ENCODE measurements around the gene OR5M8.

OR5M8 gene

DNA sequence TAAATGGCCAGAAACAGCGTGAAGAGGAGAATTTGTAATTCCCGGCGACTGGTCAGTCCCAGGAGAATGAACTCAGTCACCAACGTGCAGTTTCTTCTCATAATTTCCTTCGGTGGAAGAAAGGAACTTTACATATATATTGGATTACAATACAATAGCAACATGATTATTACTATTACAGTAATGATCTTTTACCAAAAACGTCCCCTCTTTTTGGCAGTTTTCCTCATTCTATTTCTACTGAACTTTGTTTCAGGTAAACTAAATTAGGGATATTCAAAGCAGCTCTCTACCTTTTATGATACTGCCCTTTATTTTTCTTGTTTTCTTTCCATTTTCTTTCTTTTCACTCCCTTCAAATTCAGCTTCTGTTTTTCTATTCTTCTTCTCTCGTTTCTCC is at the start of gene OR5M8:
Gene OR5M8 (minus strand): TSS at position 101 of the 400 bp plus-strand sequence. CDS start 0 bp downstream, at position 101.
- DNase-seq, result no peak

GRCh38 chr11:56533054-56533740 is 42.0 kb upstream of the OR5M8 start:
- no peak for DNase-seq

DNA sequence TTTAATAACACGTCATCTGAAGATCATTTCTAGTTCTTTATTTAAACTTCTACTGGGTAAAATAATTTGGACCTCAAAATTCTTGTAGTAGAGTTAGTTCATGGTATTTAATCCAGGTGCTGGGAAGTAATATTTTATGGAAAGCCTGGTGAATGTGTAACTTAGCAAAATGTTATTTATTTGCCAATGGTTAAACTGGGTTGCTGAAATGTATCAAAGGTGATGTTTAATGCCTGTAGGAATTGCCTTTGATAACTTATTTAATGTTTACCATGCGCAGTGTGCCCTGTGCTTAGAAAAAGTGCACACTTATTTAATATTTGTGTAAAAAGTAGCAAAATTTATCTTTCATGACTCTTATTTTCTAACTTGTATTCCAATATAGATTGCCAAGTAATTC is 40.7 kb upstream of the OR5M8 start:
- DNase-seq, result no peak

- DNase-seq, result no peak
Measured at GRCh38 chr11:56522008-56522407, 30.8 kb upstream of the OR5M8 start.

DNA sequence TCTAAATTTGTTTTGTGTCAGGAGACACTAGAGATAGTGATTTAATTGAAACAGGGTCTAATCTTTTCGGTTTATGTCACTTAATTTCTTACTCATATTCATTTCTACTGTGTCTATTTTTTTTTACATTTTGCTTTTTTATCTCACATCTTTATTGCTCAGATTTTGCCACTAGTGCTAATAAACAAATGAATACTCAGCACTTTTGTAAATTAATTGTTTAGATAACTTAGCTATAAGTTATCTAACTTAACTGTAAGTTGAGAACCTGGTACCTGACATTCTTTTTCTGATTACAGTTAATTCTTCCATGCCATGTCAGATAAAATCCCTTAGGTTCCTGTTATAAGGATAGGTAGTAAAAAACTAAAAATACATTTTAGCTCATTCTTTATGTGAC is 22.1 kb upstream of the OR5M8 start:
- no peak for DNase-seq

DNA sequence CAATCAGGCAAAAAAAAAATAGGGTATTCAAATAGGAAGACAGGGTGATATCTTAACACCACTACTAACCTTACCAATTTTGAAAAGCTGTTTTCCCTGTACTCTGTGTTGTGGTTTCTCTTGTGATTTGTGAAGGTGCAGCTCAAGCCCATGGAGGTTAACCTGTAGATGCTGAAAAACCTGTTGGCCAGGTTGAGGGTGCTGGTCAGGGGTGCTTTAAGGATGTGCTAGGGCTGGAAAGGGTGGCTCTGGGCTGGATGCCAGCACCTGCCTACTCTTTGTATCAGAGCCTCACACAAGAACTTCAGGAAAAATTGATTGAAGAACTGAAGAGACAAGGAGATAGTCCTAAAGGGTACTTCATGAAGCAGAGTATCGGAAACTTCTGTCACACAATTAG is 18.3 kb upstream of the OR5M8 start:
- DNase-seq, result no peak

- DNase-seq, result no peak
Measured at GRCh38 chr11:56497010-56497409, 5.8 kb upstream of the OR5M8 start.

DNA sequence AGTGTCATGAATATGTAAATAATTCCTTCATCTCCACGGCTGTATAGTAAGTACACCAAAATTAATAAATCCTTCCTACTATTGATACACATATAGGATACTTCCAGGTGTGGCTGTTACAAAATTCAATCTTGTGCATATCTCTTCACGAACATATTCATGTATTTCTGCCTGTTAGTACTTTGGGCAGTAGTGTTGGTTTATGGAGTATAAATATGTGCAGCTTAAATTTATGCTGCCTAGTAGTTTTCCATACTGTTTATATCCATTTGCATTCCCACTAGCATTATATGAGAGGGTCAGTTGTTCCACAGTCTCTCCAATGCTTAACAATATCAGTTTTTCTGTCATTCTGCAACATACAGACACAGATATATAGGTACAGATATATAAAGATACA is 3.9 kb upstream of the OR5M8 start:
- DNase-seq, result no peak

DNA sequence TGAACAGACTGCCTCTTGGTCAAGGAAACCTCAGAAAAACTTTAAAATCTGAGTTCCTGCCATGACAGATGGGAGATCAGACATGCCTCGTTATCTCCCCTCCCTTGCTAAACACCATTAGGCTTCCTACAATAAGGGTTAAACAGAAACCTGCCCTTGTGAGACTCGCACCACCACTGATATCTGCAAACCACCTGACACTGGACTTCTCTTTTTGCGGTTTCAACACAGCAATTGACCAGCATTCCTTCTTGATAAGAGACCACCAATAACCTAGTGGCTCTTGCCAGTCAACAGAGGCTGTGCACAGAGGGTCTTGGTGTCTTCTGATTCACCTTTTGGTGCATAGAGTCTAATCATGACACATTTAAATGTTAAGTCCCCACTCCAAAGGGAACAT is 4.4 kb downstream of the OR5M8 start:
- DNase-seq, result no peak

- no peak for DNase-seq
Measured at GRCh38 chr11:56474729-56475235, 16.4 kb downstream of the OR5M8 start.

DNA sequence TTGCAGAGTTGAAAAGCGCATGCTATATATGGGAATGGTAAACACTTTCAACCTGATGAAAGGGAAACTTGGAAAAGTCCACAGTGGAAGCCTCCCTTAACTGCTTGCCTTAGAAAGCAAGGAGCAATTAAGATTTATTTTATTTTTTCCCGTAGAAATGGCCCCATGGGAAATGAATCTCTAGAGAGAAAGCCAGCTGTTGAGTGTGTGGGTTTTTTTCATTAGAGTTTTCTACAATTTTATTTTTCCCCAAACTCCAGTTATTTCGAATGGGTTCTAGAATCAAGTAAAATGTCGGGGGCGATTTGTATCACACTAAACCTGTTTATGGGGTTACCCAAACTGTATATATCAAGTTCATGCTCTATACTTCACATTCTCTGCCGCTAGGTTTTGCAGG is 17.9 kb downstream of the OR5M8 start, which contains the start of gene OR5M3:
Gene OR5M3 (minus strand): TSS at position 101 of the 400 bp plus-strand sequence. CDS start 2,855 bp downstream, outside the sequence.
- DNase-seq, result no peak

GRCh38 chr11:56457076-56457475 is 34.1 kb downstream of the OR5M8 start:
- no peak for DNase-seq

DNA sequence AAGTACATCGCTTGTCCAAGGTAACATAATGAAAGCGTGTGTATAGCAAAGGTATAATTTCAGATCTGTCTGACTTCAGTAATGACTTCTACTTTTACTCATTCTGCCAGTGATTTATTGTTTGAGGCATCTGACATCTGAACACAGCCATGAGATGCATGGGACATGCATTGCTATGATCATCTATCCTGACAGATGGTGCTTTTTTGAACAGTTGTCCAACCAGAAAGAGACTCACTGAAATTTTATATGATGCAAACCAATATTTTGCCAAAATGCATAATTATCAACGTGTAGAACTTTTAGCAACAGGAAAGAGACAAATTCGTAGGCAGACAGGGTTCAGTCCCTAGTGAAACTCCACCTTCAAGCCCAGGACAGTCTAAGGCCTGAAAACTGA is 37.6 kb downstream of the OR5M8 start:
- no peak for DNase-seq
